Brain microvascular endothelial cell (primary cell): ENCODE data around the gene STAT5B.
A peak's percentile ranks its signal among the peaks of the same experiment; 100 is the strongest.

Source experiments
- DNase-seq: peaks from one replicate; pipeline ENCODE4 v3.0.0-alpha.2; 2020
- H3K27ac ChIP-seq: fragments of 250-450 bp; sonication (Bioruptor Pico); 2 replicates; pipeline ENCODE4 v1.5.1; 2020; ENCODE audit warnings: mild to moderate bottlenecking, moderate library complexity
- H3K27me3 ChIP-seq: fragments of 250-450 bp; sonication (Bioruptor Pico); replicated peaks from 2 replicates; pipeline ENCODE4 v1.5.1; 2020; ENCODE audit warnings: mild to moderate bottlenecking
- H3K36me3 ChIP-seq: fragments of 250-450 bp; sonication (Bioruptor Pico); replicated peaks from 2 replicates; pipeline ENCODE4 v1.5.1; 2020; ENCODE audit warnings: mild to moderate bottlenecking
- H3K4me3 ChIP-seq: 2 replicates; pipeline ENCODE4 v1.5.1; 2011; ENCODE audit warnings: low read depth, mild to moderate bottlenecking, control low read depth, low read length, moderate library complexity
- in situ Hi-C: cut with HindIII; loops from 2 replicates; pipeline ENCODE4 v1.10.0; 2017; ENCODE audit warnings: low sequenced_read_pairs, low pct_ligation_motif_present
- TF ChIP-seq, protein P1 (sequence below): IDR thresholded peaks from 2 replicates; pipeline ENCODE4 v1.5.1; 2011; ENCODE audit warnings: low read depth, mild to moderate bottlenecking, moderate library complexity, low read length, control low read depth, inconsistent platforms; ENCODE audit errors: missing control alignments

STAT5B gene

DNA sequence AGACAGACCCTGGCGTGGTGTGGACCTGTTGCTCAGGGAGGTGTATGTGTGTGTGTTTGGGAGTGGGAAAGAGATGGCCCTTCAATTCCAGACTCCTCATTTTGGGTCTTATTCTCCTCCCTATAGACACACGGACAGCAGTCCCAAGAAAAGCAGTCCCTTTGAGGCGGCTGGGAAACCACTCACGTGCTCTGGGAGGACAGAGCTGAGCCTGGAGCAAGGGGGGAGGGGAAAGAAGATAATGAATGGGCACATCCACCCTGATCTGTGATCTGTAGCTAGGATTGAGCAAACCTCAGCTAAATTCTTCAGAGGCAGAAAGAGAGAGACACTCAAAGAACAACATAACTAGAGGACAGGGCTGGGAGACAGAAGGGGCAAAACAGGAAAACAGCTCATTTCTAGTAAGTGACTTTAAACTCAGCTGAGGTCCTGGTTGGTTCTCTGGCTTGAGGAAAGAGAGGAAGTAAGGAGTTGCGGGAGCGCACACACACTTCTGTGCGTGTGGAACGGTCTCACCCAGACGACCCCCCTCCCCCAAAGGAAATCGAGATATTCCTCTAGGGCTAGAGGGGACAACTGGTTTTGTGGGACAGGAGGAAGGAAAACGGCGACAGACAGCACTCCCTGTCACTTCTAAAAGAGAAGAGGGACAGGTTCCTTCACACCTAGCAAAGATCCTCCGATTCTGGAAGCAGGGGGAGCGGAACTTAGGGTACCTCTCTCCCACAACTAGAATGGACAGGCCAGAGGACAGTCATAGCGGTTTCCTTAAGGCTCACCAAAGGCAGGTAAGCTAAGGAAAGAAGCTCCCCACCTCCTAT, 122.1 kb downstream of the STAT5B start:
- Histone ChIP-seq H3K4me3 (peak overlapping the region; percentile 95), H3K27me3 (no peaks in the 10 kb centered on the region), H3K36me3 (peaks cover 2% of the 10 kb centered on the region), H3K27ac (peak overlapping the region; percentile 74)
- in situ Hi-C loops: no loop called here
- TF ChIP-seq, protein P1, sequence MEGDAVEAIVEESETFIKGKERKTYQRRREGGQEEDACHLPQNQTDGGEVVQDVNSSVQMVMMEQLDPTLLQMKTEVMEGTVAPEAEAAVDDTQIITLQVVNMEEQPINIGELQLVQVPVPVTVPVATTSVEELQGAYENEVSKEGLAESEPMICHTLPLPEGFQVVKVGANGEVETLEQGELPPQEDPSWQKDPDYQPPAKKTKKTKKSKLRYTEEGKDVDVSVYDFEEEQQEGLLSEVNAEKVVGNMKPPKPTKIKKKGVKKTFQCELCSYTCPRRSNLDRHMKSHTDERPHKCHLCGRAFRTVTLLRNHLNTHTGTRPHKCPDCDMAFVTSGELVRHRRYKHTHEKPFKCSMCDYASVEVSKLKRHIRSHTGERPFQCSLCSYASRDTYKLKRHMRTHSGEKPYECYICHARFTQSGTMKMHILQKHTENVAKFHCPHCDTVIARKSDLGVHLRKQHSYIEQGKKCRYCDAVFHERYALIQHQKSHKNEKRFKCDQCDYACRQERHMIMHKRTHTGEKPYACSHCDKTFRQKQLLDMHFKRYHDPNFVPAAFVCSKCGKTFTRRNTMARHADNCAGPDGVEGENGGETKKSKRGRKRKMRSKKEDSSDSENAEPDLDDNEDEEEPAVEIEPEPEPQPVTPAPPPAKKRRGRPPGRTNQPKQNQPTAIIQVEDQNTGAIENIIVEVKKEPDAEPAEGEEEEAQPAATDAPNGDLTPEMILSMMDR: no peak
- DNase-seq: peak; percentile 22
